SH-SY5Y (cell line): ENCODE data around the gene TBC1D30.

Source experiments
- GATA2 ChIP-seq: IDR thresholded peaks from 2 replicates; pipeline ENCODE4 v1.6.1; 2011; ENCODE audit warnings: mild to moderate bottlenecking, low read depth, low read length
- GATA3 ChIP-seq: IDR thresholded peaks from 2 replicates; pipeline ENCODE4 v1.6.1; 2011; ENCODE audit warnings: low read depth, mild to moderate bottlenecking, low read length, moderate library complexity

DNA sequence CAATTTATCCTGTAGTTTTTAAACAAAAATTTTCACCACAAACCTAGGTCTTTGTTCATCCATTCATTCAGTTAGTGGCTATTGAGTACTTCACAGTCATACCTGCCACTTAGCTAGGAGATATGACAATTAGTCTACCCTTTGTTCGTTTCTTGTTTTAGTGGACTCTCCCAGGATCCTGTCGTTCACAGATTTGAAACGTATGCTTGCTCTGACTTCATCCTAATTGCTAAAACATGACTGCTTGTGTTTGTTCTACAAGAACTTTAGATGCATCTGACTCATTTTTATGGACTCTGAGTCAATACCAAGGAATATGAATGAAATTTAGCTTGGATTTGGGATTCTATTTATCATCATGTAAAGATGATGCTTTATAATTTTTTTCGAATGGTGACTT is 69.5 kb downstream of the TBC1D30 start:
- TF ChIP-seq GATA2 (no peak), GATA3 (no peak)
